ENCODE measurements around the gene CHCHD6.

Gene CHCHD6

DNA sequence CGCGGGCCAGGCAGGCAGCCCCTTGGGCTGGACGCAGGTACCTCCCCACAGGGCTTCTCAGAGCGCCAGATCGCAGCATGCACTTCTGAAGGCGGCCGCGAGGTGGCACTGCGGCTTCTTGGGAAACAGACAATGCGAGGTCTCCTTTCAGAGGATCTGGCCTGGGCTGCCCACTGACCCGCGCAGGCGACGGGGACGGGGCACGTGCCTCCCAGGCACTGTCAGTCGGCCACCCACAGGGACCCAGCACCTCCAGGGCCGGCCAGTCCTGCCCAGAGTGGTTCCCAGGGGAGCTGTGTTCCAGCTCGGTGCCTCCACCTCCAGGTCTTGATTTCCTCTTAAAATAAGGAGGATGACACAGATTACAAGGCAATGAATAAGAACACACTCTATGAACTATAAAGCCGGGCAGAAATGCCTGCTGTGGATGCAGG lies 24.7 kb upstream of the CHCHD6 start:
- no peak for TF ChIP-seq POLR2A (IDR thresholded peaks at IDR 0.05; ENCODE audit: low read depth, low read length)
- no peak for FAIRE-seq
- DNase-seq (ENCODE audit: insufficient read length, low spot score), result peak; percentile 81

DNA sequence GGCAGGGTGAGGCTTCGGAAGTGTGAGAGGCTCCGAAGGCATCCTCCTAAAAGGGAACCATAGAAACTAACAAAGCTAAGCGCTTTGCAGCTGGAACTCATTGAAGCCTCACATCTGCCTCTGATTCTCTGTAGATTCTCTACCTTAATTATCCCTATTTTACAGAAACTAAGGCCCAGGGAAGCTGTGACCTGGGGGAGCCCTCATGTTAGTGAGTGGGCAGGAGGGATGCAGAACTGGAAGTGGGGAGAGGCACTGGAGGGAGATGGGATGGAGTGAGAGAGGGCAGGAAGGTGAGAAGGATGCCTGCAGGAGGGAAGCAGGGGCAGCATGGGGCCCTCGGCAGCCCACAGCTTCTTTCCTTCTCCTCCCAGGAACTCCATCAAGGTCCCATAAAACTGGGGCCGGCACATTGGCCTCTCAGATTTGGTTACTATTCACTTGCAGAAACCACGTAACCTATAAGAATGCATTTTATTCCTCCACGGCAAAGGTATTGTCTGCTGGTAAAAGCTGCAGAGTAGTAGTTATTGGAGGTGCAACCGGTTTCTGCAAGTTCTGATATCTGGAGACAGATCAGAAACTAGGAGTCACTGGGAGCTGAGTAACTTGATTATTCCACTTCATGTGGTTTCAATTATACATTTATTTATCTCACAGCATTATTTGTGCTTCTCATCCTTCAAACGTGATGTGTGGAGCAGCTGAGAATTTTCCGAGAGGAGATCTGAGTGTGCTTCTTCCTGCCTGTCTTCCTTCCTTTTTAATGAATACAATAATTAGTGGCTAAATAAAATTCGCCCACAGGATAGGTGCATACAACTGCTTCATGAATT lies 24.0 kb upstream of the CHCHD6 start:
- no peak for DNase-seq (ENCODE audit: insufficient read length, low spot score)
- no peak for FAIRE-seq

DNA sequence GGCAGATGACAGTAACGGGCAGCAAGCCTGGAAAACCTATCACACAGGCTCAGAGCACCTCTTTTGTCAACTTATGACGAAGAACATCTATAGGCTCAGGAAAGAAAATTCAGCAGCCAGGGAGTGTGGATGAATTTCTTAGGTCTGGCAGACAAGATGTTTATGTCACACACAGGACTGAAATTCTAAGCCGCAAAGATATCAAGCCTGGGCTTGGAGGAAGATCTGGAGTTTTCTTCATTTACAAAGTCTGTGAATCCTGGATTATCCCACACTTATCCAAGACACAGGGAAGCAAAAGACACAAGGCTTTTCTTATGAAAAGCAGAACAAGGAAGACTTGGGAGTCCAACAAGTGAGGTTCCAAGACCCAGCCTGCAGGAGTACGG lies 23.4 kb upstream of the CHCHD6 start:
- no peak for TF ChIP-seq POLR2A (IDR thresholded peaks at IDR 0.05; ENCODE audit: low read depth, low read length)
- no peak for FAIRE-seq
- no peak for DNase-seq (ENCODE audit: insufficient read length, low spot score)

More for the DNA sequence above, 24.0 kb upstream of the CHCHD6 start:
- no peak for TF ChIP-seq POLR2A (IDR thresholded peaks at IDR 0.05; ENCODE audit: low read depth, low read length)

DNA sequence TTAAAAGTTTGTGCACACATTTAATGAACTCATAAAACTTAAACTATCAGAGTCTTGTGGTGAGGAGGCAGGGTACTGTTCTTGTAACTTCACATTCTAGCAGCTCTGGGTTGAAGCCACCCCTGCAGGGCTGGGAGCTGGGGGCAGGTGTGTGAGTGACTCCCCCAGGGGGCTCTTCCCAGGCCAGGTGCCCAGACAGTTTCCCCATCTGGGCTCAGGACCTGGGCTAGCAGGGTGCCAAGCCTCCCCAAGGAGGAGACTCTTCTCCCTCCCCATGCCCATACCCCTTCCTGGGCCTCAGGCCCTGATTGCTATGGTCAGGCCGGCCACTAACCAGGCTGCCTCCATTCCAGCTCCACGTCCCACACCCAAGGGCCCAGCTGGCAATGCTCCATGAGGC lies 22.0 kb upstream of the CHCHD6 start:
- no peak for TF ChIP-seq POLR2A (IDR thresholded peaks at IDR 0.05; ENCODE audit: low read depth, low read length)
- FAIRE-seq (no peak), DNase-seq (ENCODE audit: insufficient read length, low spot score) (no peak)

DNA sequence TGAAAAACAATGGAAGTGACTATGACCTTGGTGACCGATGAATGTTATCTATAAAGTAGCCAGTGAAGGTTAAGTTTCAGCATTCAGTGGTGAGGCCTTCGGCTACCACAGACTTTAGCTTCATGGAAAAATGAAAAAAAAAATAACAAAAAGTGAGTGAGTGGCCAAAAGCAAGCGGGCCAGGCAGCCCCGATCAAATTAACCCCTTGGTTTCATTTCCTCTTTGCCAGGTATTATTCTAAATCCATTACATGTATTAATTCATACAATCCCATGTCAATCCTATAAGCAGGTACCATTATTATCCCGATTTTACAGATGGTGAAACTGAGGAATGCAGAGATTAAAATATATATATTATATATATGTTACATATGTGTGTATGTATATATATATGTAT lies 21.0 kb upstream of the CHCHD6 start:
- TF ChIP-seq POLR2A (IDR thresholded peaks at IDR 0.05; ENCODE audit: low read depth, low read length), result no peak
- DNase-seq (ENCODE audit: insufficient read length, low spot score) (no peak), FAIRE-seq (no peak)

DNA sequence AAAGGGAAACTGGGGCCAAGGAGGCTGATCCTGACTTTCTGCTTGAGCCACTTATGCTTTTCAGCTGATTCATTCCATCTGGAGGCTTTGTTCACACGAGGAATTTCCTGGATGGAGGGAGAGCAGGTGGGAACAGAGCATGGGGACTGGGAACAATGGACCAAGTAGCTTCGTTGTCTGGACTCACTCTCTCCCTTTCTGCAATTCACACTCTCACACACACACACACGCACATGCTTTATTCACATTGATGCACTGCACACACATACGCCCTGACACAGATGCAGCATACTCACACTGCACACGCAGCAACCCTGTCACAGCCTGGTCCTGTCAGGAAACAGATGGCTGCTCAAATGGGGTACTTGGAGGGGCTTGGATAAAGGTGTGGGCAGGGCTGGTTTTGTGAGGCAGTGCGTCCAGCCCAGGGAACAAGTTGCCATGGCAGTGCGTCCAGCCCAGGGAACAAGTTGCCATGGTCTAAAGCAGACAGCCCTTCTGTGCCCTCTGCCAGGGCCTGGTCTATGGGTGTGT lies 19.8 kb upstream of the CHCHD6 start:
- no peak for DNase-seq (ENCODE audit: insufficient read length, low spot score)
- no peak for FAIRE-seq
- no peak for TF ChIP-seq POLR2A (IDR thresholded peaks at IDR 0.05; ENCODE audit: low read depth, low read length)

DNA sequence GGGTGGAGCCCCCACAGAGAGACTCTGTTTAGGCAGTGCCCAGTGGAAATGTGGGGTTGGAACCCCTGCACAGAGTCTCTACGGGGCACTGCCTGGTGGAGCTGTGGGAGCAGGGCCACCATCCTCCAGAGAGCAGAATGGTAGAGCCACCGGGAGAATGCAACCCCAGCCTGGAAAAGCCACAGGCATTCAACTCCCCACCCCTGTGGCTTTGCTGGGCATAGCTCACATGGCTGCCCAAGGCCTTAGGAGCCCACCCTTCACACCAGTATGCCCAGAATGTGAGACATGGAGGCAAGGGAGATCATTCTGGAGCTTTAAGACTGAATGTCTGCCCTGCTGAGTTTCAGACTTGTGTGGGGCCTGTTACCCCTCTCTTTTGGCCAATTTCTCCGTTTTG lies 19.0 kb upstream of the CHCHD6 start:
- DNase-seq (ENCODE audit: insufficient read length, low spot score), result no peak
- no peak for TF ChIP-seq POLR2A (IDR thresholded peaks at IDR 0.05; ENCODE audit: low read depth, low read length)
- FAIRE-seq, result no peak

DNA sequence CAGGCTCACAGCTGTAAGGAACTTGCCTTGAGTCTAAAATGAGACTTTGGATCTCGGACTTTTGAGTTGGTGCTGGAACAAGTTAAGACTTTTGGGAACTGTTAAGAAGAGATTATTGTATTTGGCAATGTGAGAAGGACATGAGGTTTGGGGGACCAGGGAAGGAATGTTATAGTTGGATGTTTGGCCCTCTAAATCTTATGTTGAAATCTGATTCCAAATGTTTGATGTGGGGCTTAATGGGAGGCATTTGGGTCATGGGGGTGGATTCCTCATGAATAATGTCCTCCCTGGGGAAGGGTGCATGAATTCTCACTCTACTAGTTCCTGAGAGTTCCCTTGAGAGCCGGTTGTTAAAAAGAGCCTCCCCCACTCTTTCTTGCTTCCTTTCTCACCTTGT lies 18.5 kb upstream of the CHCHD6 start:
- no peak for FAIRE-seq
- DNase-seq (ENCODE audit: insufficient read length, low spot score), result no peak
- TF ChIP-seq POLR2A (IDR thresholded peaks at IDR 0.05; ENCODE audit: low read depth, low read length), result no peak

DNA sequence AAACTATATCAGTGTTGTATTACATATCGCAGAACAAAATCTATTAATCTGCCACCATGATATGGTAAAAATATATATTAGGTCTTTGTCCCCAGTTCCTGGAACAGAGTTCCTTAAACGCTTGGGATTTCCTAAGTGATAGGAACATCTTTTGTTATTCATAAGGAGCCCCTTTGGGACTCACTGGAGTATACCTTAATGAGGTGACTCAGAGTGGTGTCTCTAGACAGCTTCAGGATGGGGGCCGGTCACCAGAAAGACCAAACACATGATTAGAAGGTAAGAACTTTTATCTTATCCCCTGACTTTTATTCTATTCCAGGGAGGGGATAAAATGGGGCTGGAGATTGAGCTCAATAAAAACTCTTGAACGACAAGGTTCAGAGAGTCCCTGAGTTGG lies 12.3 kb upstream of the CHCHD6 start:
- no peak for TF ChIP-seq POLR2A (IDR thresholded peaks at IDR 0.05; ENCODE audit: low read depth, low read length)
- DNase-seq (ENCODE audit: insufficient read length, low spot score) (no peak), FAIRE-seq (no peak)

DNA sequence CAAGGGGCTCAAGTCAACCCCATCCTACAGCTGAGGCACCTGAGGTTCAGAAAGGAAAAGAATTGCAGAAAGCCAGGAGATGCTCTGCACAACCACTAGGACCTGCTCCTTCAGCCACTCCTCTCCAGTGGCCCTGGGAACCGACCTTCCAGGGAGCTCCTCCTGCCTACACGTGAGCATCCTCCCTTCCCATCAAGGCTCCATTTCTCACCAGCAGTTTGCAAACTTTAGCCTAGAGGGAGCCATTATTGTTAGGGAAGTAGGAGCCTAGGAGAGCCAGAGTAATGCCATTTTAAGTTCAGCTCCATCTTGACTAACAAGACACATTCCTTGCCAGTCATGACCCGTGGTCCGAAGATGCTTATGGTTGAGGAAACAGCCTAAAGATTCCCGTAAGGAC lies 11.2 kb upstream of the CHCHD6 start:
- FAIRE-seq, result no peak
- DNase-seq (ENCODE audit: insufficient read length, low spot score), result no peak

DNA sequence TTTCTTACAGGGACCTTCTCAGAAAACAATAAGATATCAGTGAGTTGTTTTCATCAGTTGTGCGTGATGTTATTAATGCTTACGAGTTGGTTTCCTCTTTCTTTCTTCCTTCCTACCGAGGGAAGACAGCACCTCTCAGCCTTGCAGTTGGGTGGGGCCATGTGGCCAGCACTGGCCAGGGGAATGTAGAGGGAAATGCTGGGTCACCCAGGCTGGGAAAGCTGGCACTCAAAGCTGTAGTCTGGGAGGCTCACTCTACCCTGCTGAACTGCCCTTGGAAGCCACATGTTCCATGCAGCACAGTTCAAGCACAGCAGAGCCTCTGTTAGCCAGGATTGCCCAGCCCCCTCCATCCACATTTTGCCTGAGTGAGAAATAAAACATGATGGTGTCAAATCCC lies 10.1 kb upstream of the CHCHD6 start:
- DNase-seq (ENCODE audit: insufficient read length, low spot score) (no peak), FAIRE-seq (no peak)
- TF ChIP-seq POLR2A (IDR thresholded peaks at IDR 0.05; ENCODE audit: low read depth, low read length), result no peak

More for the DNA sequence above, 11.2 kb upstream of the CHCHD6 start:
- no peak for TF ChIP-seq POLR2A (IDR thresholded peaks at IDR 0.05; ENCODE audit: low read depth, low read length)

DNA sequence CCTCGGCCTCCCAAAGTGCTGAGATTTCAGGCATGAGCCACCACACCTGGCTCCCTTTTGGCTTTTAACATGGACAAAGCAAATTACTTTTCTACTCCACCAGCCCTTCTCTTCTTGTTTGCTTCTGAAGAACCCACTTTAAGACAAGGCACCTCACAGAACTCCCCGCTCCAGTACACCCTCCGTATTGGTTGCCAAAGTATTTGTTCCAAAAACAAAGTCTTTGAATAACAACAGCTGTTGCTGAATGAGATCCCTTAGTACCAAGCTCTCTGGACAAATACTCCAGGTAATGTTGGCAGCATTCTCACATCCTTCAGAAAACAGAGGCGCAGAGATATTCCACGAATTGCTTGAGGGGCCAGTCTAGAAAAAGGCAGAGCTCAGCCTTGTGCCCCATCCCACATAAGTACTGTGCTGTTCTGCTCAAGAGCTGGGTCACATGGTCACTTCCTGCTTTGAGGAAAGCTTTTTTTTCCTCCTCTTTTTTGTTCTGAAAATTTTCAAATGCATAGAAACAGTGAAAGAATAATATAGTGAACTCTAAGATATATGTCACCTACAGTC lies 7.3 kb upstream of the CHCHD6 start:
- DNase-seq (ENCODE audit: insufficient read length, low spot score) (no peak), FAIRE-seq (no peak)
- TF ChIP-seq POLR2A (IDR thresholded peaks at IDR 0.05; ENCODE audit: low read depth, low read length), result no peak

DNA sequence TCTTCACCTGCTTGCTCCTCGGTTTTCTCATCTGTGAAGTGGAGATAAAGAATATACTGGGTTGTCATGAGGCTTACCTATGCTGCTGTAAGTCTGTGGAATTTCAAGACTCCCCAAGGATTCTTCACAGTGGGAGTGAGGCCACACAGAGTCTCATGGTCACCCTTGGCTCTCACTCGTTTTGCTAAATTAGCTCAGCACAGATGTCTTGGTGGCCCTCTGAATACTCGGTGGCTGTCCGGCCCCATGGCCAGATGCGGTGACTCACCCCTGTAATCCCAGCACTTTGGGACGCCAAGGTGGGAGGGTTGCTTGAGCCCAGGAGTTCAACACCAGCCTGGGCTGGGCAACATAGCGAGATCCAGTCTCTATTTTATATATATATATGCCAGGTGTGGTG lies 5.0 kb upstream of the CHCHD6 start:
- DNase-seq (ENCODE audit: insufficient read length, low spot score) (no peak), FAIRE-seq (no peak)
- no peak for TF ChIP-seq POLR2A (IDR thresholded peaks at IDR 0.05; ENCODE audit: low read depth, low read length)

DNA sequence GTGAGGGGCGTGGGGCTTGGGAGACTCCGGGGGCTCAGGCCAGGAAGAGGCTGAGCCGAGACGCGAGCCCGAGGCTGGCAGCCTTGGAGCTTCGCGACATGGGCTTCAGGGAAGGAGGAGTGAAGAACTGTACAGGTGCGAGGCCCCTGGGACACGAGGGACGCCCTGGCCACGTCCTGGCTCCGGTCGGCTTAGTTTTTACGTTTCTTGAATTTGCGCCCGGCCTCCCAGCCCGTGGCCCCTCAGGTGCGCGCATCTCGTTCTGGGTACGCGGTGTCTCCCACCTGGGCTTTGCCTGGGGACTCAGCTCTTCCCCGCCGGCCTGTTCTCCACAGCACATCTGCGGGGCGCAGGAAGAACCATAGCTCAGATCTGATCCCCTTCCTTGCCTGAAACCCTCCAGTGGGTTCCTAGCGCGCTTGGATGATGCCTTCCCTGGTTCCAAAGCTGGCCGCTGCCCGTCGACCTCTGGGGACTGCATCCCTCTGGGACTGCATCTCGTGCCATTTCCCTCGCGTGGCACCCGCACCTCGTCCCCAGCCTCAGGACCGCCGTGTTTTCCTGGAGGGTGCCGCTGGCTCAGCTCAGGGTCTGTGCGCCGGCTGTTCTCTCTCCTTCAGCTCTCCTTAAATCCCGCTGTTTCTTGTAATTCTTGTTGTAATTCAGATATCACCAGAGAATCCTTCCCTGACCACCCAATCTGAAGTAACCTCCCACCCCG lies 614 bp downstream of the CHCHD6 start:
- TF ChIP-seq POLR2A (IDR thresholded peaks at IDR 0.05; ENCODE audit: low read depth, low read length), result 0 out of 2 replicates have a peak, but pooled peaks have one; percentile 10
- DNase-seq (ENCODE audit: insufficient read length, low spot score) (peak; percentile 21), FAIRE-seq (no peak)

Measured in H54 (cell line).